Activated CD4-positive, alpha-beta T cell treated with anti-CD3 and anti-CD28 coated beads, Interleukin-2, Interleukin-4, amounts not matched to agents 100 ng/mL and 50 ng/mL, durations not matched to agents 16 hours and 8 hours (primary cell): ENCODE measurements around the gene PPP1R13B.

Source experiments
- DNase-seq: peaks from one replicate; pipeline ENCODE4 v3.0.0-alpha.2; 2020; ENCODE audit warnings: low spot score

Gene PPP1R13B

DNA sequence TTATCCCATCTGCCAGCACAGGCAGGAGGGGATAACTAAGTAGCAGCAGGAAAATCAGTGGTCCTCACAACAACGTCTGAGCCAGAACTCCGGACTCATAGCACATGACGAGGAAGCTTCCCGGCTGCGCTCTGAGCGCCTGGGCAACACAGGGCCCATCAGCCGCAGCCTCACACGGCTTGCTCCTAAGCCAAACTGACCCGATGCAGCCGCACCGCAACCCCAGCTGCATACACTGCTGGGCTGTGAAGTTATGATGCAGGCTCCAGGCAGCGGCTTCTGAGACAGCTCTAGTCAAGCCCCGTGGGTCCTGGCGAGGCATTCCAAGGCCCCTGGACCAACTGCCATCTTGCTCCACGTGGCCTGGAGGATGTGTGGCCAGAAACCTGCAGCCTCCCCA is 103.7 kb downstream of the PPP1R13B start:
- DNase-seq, result no peak

DNA sequence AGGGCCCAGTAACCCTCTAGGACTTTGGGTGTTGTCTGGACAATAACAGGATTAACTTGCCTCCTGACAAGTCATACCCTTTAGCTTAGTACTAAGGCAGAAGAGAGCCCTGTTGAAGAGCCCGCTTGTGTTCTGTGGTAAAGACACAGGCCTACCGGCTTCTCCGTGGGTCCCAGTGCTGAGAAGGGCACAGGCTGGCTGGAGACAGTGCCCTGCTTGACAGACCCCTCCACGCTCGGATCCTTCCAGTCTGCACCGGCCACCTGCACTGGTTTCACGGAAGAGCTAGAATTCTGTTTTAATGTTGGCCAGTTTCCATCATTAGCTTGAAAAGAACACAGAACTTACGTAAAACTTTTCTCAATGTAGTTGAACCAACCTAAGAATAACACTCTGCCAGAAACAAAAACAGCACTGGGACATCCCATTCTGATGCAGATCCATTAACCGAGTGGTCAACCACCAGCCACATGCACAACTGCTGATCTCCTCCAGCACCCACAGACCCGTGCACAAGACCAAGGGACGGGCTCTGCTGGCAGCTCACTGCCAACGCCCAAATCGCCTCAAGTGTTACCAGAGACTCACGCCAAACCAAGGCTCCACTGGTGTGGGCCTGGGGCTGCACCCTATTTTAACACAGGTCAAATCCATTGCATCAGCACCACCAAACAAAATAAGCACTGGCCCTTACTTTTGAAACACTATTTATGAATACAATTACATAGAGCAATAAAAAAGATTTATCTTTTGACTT is 104.7 kb downstream of the PPP1R13B start:
- no peak for DNase-seq

DNA sequence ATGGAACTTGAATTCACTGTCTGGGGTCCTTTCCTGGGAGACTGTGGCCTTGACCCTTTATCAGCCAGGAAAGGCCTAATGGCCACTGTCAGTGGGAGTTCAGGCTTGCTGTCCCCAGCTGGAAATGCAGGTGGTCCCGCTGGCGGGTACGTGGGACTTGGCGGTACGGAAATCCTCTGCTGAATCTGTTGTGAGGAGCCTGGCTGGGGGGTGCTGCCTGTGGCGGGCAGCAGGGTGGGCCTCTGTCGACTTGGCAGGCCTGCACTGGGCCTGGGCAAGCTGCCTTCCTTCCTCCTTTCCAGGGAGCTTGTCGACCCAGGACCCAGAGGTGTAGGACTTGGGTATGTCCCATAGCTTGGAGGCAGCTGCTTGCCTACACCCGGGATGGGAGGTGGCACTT is 105.5 kb downstream of the PPP1R13B start:
- DNase-seq, result no peak

DNA sequence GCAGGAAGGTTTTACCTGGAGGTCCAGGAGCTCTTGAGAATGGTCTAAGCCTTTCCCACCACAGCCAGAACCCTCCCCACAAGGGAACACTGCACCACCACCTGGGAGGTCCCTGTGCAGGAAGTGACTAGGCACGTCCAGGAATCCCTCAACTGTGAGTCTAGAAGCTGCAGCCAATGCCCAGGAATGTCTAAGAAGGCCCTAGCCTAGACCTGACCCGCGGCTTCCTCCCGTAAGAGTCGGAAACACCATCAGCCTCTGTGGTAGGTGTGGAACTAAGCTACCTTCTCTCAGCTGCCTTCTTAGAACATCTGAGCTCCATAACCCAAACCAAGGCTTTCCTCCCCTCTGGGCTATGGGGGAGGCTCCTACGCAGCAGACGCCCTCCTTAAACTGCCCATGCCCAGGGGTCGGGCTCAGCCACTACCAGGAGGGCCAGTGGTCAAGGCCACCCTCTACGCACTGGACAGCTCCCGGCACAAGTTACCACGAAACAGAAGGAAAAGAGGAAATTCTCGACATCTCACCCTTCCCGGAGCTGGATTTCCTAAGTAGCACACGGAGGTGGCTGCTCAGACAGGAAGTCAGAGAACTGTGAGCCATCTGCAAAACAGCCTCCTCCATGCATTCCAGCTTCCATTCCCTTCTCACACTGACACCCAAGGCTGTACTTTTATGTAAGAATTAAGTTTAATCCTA is 106.2 kb downstream of the PPP1R13B start:
- no peak for DNase-seq

DNA sequence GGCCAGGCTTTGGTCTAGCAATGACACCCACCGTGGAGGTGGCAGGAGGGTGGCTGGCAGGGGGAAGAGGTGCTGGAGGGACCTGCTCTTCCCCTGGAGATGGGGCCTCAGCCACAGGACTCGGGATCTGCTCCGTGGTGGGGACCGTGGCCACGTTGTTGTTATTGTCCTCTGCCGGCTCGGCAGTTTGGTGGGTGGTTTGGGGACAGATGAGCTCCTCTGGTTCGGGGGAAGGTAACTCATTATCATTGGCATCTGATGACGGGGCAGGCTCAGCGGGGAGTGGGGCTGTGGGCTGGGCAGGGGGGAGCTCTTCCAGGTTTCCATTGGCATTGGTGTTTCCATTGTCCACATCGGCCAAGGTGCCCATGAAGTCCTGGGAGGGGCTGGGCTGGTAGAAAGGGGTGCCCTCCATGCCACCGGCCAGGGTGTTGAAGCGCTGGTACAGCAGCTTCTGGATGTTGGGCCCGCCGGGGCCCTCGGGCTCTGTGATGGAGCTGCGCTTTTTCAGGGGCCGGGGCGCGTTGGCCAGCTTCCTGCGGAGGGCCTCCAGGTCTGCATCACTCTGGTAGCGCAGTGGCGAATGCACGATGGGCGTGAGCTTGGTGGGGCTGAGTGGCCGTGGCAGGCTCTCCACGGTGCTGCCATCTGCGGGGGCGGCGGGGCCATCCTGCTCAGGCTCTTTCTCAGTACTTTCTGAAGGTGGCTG is 107.4 kb downstream of the PPP1R13B start:
- DNase-seq, result no peak

DNA sequence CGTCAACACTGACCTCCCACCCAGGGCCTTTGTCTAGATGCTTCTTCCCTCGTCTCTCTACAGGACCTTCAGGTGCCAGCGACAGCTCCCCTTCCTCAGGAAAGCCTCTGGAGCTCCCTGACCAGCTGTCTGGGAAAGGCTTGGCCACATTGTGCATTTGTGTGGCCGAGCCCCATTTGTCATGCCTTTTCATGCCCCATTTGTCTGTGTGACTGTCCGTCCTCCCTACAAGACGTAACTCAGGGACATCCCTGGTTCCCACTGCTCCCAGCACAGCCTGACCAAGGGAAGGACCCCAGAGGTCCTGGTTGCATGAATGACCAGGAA is 107.9 kb downstream of the PPP1R13B start:
- DNase-seq, result no peak

DNA sequence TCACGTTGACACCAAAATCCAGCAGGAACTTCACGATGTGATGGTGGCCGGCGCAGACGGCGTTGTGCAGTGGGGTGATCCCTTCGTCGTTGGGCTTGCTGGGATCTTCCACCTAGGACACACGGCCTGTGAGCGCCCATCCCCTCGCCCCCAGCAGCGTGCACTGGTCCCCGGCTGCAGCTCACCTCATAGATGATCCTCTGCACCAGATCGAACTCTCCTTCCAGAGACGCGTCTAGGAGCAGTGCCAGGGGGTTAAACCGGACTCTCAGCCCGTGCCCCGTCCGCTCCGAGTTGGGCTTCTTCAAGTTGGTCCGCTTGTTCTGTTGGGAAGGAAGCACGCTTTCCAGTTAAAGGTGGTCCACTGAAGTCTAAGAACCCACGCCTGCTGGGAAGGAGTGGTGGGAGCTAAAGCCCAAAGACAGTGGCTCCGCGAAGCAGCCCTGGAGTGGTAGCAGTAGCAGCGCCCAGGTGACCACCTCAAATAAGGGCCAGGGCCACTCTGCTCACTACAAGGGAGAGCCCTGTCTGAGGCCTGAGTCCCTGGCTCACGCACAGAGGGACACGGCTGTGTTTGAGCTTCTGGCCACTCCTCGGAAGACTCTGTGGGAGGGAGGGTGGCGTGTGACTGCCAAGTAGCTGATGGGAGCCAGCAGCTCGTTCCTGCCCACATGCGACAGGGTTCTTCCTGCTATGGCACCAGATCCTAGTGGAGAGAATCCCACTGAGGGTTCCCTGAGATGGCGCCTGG is 108.5 kb downstream of the PPP1R13B start:
- no peak for DNase-seq

DNA sequence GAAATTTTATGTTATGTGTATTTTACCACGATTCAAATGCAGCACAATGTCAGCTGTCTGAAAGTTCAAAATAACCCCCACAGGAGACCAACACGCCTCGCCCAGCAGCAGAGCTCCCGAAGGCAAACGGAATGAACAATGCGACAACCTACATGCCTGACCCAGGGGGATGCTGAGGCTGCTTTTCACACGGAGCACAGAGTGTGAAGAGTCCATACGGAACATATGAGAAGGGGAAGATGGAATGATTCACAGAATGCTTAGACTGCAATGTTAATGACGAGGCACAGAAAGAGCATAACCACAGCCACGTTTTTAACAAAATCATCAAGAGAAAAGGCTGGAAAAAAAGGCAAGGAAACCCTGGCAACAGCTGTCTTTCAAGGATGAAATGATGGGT is 109.2 kb downstream of the PPP1R13B start:
- DNase-seq, result no peak

DNA sequence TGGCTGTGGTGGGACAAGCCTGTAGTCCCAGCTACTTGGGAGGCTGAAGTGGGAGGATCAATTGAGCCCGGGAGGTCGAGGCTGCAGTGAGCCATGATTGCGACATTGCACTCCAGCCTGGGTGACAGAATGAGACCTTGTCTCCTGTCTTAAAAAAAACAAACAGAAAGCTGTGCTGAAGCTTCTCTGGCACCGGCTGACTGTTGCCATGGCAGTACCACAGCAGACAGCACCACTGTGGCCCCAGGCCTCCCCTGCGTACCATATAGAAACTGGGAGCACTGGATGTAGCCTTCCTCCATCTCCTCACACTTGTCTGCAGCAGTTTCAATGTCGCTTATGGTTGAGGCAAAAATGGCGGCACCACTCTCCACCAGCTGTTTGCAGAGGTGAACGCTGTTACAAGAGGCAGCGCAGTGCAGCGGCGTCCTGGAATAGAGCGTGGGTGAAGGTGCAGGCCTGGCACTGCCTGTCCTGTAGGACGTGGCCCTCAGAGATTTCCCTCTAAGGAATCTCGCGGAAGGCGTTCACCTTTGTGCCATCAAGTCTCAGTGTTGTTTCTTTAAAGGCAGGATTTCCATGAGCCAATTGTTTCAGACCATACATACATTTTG is 109.8 kb downstream of the PPP1R13B start:
- no peak for DNase-seq

DNA sequence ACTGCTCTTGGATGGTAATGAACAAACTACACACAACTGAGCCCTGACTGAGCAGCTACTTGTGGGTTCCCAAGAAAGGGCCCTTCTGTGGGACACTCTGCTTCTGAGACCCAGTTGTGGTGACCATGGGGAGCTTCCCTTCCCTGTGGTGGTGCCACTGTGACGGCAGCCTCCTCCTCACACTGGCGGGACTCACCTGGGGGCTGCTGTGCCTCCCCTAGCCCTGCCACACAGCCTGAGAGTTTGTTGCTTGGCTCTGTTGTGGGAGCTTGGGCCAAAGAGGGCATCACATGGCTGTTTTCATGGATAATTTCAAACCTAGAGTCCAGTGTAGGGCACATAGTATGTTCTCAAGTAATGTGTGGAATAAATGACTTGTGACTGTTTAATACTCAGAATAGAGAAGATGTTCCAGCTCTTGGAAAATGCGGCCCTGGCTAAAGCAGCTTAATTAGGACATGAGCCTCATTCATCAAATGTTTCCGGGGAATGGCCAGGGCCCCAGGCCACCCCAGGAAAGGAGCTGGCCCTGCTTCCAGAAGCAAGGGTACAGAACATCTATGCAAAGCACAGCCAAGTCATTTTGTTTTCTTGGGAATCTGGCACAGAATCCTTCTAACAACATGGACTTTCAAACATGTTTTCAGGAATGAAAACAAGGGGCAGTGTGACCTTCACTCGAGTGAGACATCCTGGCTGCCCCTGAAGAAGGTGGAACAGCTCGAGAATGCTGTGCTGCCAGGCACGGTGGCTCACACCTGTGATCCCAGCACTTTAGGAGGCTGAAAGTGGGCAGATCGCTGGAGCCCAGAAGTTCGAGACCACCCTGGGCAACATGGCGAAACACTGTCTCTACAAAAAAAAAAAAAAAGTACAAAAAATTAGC is 110.6 kb downstream of the PPP1R13B start:
- DNase-seq, result no peak

DNA sequence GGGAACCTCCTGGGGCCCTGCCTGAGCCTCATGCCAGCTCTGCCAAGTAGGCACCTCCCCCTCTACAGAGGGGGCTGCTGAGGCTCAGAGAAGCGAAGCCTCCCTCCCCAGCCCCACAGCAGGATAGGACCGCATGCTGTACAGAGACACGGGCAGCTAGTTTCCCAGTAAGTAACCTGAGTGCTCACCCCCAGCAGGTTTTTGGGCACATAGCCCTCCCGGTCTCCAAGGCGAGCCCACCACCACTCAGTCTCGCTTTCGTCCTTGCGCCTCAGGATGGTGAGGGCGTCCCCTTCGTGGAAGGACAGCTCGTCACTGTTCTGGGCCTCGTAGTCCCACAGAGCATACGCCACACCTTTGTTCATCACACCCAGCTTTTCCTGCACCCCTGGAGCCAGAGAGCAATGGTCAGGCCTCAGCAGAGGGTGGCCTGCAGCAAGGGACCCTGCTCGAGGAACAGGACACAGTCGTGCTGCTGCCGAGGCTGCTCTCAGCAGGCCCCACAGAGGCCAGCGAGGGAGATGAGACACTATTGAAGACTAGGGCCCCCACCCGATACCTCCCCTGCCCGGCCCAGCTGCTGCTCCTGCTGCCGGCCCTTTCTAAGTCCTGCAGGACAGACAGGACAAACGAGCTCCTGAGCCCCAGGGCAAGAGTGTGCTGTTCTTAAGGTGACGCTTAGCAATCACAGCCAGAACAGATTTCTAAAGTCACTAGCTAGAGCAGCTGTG is 111.4 kb downstream of the PPP1R13B start:
- no peak for DNase-seq

DNA sequence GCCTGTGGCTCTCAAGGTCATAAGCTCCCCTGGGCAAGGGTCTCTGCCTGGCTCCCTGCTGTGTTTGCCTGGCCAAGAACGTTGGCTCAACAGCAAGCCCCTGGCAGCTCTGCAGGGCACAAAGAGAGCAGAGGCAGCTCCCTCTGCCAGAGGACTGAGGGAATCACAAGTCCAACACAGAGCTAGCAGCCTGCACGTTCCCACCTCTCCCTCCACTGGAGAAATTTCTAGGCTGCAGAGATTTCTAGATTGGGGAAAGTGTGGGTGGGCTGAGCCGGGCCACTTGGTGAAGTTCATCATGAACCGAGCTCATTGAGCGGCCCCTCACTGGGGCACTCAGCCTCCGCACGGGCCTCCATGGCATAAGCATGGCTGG is 111.9 kb downstream of the PPP1R13B start:
- DNase-seq, result no peak

DNA sequence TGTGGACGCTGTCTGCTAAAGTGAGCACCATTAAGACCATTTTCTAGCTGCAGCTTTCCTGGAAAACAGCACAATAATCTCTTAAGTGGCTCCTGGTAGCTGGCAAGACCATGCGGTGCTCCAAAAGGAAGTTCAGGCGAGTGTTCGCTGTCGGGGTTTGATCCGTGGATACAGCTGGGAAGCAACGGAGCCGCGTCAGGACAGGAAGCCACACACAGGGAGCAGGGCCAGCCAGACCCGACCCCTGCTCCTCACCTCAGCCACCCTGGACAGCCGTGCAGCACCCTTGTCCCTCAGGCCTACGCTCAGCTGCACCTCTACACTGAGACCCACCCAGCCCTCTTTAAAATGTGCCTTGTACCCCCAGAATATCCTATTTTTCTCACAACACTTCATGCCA is 112.4 kb downstream of the PPP1R13B start:
- DNase-seq, result no peak

DNA sequence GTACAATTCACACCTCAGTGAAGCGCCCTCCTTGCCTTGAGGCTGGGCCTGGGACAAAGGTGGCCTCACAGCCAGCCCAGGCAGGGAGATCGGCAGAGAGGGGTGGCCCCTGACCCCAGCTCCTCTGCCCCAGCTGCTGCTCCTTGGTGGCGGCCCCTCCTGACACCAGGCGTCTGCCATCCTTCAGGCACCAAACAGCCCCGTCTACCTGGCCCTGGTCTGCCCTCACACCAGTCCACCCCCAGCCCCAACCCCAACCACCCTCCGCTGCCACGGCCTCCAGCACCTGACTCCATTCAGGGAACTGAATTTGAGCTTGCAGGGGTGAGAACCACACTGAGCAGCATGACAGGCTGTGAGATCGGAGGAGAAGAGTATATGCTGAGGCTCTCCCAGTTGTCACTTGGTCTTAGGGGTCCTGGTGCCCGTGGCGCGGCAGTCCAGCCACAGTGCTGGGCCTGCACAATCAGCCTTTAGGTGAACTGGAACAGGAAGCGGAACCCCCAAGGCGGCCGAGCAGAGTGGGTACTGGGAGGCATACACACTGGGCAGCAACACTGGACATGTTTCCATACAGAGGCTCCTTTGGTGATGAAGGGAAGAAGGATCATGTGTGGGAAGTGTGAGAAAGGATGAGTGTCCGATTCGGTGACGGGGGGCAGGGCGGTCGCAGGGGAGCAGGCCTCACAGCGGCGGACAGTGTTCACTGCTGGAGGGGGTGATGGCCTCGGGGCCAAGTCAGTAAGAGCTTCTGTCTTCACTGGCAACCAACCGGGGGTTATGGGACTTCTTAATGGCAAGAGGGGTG is 113.1 kb downstream of the PPP1R13B start:
- DNase-seq, result no peak

DNA sequence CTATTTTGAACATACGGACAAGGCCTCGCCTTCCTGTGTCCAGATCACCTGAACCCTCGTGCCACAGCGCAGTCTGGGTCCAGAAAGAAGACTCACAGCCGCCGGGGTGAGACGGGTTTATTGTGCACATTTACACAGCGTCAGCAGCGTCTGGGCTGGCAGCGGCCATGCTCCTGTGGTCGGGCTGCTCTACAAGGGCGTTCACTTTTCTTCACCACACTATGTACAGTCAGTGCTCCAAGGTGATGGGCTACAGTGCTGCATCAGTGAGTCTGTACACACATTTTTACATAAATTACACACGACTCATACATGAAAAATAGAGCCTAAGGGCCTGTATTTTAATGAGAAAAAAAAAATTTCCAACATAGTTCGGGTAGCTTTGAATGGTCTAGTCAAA is 113.7 kb downstream of the PPP1R13B start:
- DNase-seq, result no peak

DNA sequence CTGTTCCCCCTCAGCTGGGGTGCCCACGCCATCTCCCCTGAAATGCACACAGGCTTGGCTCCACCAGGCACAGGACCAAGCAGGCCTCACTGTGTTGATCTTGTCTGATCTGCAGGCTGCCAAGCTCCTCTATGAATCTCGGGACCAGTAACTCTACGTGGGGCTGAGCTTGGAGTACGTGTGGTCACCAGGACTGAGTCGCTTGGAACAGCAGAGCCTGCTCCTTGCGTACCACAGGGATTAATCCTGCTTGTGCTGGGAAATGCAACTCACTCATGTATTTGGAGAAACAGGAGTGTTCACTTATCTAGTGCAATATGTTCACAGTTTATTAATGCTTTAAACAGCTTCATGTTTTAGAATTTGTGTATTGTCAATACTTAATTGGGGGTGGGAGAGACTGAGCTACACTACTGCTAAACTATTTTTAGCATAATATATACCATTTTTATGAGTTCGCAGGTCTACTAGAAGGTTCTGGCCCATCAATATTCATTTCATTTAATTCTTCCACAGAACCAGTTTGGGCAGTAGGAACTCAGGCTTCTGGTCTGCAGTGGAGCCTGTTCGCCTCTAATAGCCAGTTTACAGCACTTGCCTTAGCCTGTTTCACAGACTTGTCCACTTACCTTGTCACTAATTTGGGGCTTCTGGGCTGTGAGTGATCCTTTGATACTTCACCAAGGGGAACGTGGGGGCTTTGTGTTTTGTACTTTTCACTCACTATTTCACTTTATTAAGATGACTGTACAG is 114.3 kb downstream of the PPP1R13B start:
- no peak for DNase-seq

DNA sequence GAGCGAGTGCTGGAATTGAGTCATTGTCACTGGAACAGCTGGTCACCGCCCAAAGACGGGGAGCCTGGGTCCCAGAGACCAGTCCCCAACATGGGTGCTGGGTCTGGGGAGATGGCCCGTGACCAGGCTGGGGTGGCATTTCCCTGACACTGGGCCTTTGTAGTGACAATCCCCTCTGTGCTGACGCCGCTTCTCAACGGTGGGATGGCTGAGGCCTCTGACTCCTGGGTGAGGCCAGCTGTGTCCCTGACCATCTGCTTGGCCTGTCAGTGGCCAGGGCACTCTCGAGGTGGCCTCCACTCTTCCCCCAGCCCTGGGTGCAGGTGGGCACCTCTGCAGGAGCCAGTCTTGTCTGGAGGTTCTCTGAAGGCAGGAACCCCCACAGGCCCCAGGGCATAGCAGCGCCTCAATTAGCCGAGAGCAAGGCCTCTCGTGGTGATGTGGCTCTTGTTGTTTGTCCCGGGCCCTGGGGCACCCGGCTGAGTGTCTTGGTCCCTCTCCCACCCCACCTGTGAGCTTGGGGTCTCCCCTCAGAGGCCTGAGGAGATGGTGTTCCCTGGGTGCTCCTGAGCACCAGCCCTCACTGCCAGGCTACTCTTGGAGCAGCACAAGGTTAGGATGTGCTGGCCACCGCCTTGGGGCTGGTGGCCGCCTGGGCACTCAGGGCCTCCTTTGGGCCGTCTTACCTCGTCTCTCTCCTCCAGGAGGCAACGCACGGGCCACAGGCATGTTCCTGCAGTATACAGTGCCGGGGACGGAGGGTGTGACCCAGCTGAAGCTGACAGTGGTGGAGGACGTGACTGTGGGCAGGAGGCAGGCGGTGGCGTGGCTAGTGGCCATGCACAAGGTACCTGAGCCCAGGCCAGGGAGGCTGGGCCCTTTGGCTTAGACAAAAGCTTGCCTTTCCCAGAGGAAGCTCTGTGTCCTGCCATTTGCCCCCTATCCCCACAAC is 115.2 kb downstream of the PPP1R13B start:
- no peak for DNase-seq

DNA sequence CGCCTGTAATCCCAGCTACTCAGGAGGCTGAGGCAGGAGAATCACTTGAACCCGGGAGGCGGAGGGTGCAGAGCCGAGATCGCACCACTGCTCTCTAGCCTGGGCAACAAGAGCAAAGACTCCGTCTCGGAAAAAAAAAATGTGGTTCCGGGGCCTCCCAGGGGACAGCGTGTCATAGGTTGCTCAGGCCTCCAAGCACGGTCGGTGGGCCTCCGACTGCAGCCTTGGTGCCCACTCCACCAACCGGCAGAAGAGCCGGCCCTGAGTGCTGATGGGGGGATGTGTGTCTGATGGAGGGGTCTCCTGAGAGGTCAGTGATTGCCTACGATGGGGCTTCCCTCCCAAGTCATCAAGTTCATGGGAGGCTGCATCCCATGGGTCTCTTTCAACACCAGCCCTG is 115.9 kb downstream of the PPP1R13B start:
- no peak for DNase-seq
